C4-2B (cell line): ENCODE results near the gene DLG2.

Experiments used
- ZFX ChIP-seq: fragments of 450-650 bp; IDR thresholded peaks from 2 replicates; pipeline ENCODE4 v1.6.1; 2017
- TF ChIP-seq, protein P1 (sequence below): fragments of 450-650 bp; conservative IDR thresholded peaks from 2 replicates; pipeline ENCODE4 v1.5.1; 2017; ENCODE audit warnings: mild to moderate bottlenecking

DNA sequence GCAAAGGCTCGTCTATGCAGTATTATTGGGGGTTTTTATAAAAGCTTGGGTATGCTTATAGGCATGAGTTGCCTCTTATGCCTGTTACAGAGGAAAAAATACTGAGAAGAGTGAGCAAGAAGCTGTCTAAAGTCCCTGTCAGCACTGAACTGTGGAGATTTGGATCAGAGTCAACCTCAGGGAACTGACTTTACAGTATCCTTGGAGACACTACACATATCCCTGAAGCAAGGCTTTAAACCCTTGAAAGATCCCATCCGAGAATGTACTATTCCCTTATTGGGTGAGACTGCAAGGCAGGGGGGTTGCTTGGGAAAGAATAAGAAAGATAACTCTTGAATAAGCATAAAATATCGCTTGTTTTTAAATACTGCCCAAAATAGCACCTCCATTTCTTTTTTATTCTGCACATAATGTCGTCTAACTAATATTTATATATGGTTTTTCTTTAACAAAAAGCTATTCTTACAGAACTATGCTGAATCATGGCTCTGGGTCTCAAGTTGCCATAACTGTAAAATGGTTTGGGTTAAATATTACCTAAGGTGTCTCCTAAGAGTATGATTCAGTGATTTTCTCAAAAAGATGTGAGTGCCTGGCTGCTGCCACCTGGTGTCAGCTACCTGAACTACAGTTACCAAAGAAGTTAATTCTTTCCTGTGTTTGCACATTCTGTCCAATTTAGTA lies 1062.8 kb downstream of the DLG2 start:
- TF ChIP-seq, protein P1, sequence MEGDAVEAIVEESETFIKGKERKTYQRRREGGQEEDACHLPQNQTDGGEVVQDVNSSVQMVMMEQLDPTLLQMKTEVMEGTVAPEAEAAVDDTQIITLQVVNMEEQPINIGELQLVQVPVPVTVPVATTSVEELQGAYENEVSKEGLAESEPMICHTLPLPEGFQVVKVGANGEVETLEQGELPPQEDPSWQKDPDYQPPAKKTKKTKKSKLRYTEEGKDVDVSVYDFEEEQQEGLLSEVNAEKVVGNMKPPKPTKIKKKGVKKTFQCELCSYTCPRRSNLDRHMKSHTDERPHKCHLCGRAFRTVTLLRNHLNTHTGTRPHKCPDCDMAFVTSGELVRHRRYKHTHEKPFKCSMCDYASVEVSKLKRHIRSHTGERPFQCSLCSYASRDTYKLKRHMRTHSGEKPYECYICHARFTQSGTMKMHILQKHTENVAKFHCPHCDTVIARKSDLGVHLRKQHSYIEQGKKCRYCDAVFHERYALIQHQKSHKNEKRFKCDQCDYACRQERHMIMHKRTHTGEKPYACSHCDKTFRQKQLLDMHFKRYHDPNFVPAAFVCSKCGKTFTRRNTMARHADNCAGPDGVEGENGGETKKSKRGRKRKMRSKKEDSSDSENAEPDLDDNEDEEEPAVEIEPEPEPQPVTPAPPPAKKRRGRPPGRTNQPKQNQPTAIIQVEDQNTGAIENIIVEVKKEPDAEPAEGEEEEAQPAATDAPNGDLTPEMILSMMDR: peak; percentile 92
- TF ChIP-seq ZFX: no peak
